Measurements from ENCODE around the gene POLR1H.

The POLR1H gene

GRCh38 chr6:30101444-30102413, 40.7 kb downstream of the POLR1H start:
- DNase-seq (ENCODE audit: low read depth) = peak; percentile 38
- H3K4me3 ChIP-seq (ENCODE audit: control insufficient read depth, low read depth, low read length) = peak overlapping the region; percentile 33

GRCh38 chr6:30102414-30102969, 41.4 kb downstream of the POLR1H start:
- peak overlapping the region; percentile 30 for H3K4me3 ChIP-seq (ENCODE audit: control insufficient read depth, low read depth, low read length)
- no peak for TF ChIP-seq CTCF (IDR thresholded peaks at IDR 0.05; ENCODE audit: control insufficient read depth, insufficient read depth, low read depth, low read length, missing control alignments)
- DNase-seq (ENCODE audit: low read depth) = peak; percentile 13

More at GRCh38 chr6:30101444-30102413, 40.7 kb downstream of the POLR1H start:
- peak; percentile 13 for TF ChIP-seq CTCF (IDR thresholded peaks at IDR 0.05; ENCODE audit: control insufficient read depth, insufficient read depth, low read depth, low read length, missing control alignments)

- peak; percentile 50 for DNase-seq (ENCODE audit: low read depth)
- TF ChIP-seq CTCF (IDR thresholded peaks at IDR 0.05; ENCODE audit: control insufficient read depth, insufficient read depth, low read depth, low read length, missing control alignments) = peak; percentile 97
These were observed 42.2 kb downstream of the POLR1H start for GRCh38 chr6:30102970-30103871.

GRCh38 chr6:30103872-30104179, 42.8 kb downstream of the POLR1H start:
- no peak for TF ChIP-seq CTCF (IDR thresholded peaks at IDR 0.05; ENCODE audit: control insufficient read depth, insufficient read depth, low read depth, low read length, missing control alignments)
- H3K4me3 ChIP-seq (ENCODE audit: control insufficient read depth, low read depth, low read length) = peak overlapping the region; percentile 50
- DNase-seq (ENCODE audit: low read depth) = no peak

More at GRCh38 chr6:30102970-30103871, 42.2 kb downstream of the POLR1H start:
- peak overlapping the region; percentile 50 for H3K4me3 ChIP-seq (ENCODE audit: control insufficient read depth, low read depth, low read length)

- no peak overlapping the region for H3K4me3 ChIP-seq (ENCODE audit: control insufficient read depth, low read depth, low read length)
- DNase-seq (ENCODE audit: low read depth) = no peak
- TF ChIP-seq CTCF (IDR thresholded peaks at IDR 0.05; ENCODE audit: control insufficient read depth, insufficient read depth, low read depth, low read length, missing control alignments) = no peak
These were observed 43.6 kb downstream of the POLR1H start for GRCh38 chr6:30104661-30105060.

- no peak for DNase-seq (ENCODE audit: low read depth)
- no peak for TF ChIP-seq CTCF (IDR thresholded peaks at IDR 0.05; ENCODE audit: control insufficient read depth, insufficient read depth, low read depth, low read length, missing control alignments)
- H3K4me3 ChIP-seq (ENCODE audit: control insufficient read depth, low read depth, low read length) = no peak overlapping the region
These were observed 50.3 kb downstream of the POLR1H start for GRCh38 chr6:30111266-30111856.
